GM19193 (cell line): Measurements from ENCODE around the gene TLR10.

Experiments used
- POLR2A ChIP-seq: IDR thresholded peaks from 4 replicates; pipeline ENCODE4 v1.6.1; 2011; ENCODE audit not compliant: insufficient read depth, insufficient read length; ENCODE audit errors: extremely low read depth

Gene TLR10

DNA sequence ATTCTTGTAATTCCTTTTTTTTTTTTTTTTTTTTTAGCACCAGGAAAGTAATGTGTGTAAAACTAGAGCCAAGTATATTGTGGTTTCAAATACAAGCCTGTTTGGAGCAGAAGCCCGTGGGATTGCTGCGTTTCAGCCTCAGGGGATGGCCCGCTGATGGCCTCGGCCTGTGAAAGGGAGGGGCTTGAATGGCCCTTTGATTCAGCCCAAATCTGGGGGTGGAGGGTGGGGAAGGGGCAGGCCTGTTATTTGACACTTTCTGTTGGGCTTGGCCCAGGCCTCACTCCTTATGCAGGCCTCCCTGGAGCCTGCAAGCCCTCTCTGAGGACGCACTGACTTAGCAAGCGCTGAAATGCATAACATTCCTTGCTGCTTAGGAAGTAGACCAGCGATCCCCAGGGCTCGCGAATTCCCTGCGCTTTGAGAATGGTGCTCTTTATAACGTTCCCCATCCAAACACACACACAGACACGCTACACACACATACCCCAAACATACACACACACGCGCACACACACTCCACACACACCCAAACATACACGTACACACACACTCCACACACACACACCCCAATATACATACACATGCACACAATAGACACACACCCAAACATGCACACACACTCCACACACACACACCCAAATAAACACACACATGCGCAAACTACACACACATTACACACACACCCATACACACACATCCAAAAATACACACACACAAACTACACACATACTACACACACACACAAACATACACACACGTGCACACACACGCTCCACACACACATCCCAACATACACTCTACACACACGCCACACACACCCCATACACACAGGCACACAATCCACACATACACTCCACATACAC lies 29.6 kb downstream of the TLR10 start:
- no peak for TF ChIP-seq POLR2A

DNA sequence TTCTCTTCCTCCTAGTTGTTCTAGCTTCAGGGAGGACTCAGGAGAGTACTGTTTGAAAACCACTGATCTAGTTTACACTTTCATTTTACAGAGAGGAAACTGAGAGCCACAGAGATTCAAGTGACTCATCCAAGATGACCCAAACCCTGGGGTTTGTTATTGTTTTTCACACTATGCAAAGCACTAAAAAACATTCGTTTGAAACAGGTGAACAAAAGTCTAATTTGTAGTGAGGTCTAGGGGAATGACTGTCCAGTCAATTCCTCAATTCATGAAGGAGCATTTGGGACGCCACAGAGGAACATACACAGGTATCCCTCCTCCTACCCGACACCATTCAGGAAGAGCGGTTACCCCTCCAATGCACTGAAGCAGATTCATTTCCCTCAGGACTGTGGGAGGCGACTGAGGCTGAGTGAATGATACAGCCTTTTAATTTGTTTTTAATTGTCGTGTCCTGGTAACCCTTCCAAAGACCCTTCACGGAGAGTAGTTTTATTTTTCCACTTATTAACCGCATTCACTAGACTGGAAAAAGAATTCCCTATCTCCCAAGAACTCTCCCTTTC lies 30.3 kb downstream of the TLR10 start:
- no peak for TF ChIP-seq POLR2A

DNA sequence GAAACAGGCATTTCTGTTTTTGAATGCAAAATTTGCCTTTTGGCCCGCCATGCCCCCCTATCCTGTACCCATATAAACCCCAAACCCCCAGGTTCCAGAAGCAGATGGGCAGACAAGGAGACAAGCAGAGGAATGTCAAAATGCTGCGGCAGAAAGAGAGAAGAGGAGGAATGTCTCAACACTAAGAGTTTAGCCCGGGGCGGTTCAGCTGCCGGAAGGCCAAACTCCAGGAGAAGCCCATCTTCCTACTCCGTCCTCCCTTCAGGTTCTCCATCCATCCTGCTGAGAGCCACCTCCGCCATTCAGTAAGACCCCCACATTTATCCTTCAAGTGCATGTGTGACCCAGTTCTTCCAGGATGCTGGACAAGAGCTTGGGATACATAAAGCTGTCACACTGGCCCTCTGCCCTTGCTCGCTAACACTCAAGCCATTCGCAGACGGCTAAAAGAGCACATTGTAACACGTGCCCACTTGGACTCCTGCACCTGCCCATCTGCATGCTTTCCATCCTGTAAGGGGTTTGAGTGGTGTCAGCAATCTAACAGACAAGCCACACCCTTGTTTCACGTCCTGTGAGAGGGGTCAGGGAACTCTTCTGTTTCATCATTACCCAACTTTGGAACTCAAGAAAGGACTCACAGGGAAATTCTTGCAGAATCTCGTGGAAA lies 31.3 kb downstream of the TLR10 start:
- no peak for TF ChIP-seq POLR2A

DNA sequence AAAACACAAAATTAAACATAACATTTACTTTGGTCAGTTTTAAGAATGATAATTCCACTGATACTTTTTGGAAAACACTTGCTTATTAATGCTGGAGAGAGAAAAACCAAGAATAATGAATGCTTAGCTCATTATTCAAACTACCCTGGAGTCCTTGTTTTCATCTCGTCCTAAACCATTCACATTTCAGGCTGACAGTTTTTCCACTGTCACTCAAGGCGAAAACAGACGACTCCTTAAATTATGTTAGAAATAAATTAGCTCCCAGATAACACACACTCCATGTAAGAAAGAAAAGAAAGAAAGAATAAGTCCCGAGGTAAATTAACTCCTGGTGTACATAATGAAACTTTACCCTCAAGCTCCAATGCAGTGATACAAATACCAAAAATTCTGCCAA lies 33.5 kb downstream of the TLR10 start:
- no peak for TF ChIP-seq POLR2A

DNA sequence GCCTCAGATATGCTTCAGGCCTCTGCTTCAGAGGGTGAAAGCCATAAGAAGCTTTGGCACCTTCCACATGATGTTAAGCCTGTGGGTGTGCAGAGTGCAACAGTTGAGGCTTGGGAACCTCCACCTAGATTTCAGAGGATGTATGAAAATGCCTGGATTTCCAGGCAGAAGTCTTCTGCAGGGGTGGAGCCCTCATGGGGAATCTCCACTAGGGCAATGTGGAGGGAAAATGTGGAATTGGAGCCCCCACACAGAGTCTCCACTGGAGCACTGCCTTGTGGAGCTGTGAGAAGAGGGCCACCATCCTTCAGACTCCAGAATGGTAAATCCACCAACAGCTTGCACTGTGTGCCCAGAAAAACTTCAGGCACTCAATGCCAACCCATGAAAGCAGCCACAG lies 35.2 kb downstream of the TLR10 start:
- no peak for TF ChIP-seq POLR2A

DNA sequence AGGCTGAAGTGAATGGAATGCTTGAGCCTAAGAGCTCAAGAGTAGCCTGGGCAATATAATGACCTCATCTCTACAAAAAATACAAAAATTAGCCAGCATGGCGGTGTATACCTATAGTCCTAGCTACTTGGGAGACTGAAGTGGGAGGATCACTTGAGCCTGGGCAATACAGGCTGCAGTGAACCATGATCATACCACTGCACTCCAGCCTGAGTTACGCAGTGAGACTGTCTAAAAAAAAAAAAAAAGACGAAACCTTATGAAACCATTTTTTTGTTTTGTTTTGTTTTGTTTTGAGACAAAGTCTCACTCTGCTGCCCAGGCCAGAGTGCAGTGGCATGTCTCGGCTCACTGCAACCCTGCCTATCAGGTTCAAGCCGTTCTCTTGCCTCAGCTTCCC lies 36.9 kb downstream of the TLR10 start:
- TF ChIP-seq POLR2A = no peak

DNA sequence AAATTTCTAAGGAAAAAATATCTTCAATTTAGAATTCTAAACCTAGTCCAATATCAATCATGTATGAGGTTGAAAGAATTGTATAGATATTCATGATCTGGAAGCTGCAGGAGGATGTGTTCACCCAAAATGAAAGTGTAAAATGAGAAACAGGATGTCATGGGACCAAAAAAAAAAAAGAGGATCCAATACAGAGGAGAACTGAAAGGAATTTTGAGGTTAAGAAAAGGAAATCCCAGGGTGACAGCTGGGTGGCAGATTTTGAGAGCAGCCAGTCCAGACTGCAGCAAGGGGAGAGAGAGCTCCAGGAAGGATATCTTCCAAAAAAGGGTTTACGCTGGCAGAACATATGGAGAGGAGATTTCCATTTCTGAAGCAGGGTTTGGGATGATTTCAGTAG lies 38.9 kb downstream of the TLR10 start:
- TF ChIP-seq POLR2A = no peak

DNA sequence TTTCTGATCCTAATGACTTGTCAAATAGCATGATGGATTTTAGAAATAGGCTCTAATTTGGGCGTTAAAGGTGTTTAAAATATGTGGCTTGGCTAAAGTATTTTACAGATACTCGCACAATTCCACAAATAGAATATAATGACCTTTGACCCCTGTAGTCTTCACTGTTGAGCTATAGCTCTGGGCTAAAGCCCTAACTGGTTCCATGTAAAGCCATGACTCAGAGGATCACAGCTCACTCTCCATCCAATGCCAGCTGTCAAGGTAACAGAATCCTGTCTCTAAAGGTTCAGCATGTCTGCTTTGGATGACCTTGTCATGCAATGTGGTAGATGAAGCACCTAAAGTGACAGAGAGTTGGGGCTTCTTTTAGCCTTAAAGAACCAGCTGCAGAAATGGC lies 42.5 kb downstream of the TLR10 start:
- no peak for TF ChIP-seq POLR2A

DNA sequence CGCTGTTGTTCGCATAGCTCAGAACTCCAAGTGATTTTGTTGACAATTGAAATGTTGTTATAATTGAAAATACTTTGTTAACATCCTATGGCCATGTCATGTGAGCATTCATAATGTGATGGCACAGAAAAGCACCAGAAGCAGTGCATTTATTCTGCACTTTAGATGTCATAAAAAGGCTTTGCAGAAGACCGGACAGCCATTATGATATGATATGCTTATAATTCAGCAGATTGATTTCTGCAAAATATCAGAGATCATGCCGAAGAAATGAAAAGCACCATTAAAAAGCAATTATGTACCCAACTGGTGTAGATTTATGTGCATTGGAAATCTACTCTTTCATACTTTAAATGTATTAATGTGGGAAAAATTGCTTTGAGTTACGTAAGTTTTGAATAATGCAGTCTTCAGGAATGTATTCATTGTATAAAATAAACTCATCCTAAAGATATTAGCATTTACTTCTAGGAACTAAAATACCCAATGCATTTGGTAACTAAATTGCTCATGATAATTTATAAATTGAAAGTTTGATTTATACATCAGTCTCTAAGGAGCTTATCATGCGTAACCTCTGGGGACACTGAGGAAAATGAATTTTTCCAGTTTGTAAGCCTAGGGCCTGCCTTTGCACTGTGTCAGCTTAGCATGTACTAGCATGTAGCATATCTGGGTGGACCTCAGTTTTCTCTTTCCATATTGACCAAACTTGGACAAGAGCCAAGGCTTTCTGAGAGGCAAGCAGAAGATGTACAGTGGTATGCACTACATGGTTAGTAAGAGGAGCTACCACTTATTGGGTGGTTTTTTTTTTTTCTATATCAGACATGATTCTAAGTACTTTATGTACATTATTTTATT lies 43.6 kb downstream of the TLR10 start:
- no peak for TF ChIP-seq POLR2A

DNA sequence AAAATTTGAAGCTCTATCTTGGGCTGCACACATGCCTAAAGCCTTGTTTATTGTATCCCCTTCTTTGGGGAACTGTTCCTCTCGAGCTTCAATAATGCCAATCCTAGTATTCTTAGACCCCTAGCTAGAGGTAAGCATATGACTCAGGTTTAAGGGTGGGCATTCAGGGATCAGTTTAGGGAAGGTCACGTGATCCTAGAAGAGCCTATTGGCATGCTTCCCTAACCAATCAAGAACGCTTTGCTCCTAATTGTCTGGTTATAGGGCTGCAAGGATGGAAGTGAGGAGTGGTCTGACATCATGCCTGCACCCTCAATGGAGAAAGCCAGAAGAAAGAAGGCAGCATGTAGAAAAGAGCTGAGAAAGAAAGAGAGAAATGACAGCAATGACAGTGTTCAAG lies 46.9 kb downstream of the TLR10 start:
- no peak for TF ChIP-seq POLR2A

DNA sequence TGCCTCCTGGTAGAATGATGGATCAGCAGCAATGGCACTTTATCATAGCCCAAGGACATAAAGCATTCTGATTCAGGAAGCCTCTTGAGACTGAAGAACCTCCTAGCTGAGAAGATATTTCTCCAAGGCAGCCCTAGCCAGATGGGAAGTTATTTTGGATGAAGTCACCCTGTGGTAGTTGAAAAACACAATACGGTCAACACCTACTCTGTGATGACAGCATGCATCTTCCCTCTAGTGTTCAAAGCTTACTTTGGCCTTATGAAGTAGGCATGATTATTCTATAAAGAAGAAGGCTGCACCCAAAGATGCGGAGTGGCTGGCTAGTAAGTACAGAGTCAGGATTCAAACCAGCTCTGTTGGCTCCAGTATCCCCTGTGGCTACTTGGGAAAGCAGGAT lies 47.9 kb downstream of the TLR10 start:
- no peak for TF ChIP-seq POLR2A

DNA sequence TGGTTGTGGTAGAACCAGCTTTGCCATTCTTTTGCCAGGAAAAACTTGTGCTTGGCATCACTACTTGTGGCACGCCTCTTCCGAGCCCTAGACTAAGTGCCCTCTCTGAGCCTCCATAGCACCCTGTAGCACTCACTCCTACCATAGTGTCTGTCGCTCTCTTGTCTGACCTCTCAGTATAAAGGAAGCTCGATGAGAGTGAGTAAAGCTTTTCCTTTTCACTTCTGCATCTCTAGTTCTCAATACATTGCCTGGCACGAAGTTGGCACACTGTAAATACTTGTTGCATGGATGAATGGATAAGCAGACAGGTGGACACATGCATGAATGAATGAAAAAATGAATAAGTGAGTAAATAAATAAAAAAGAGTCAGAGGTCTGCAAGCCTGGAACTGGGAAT lies 48.3 kb downstream of the TLR10 start:
- no peak for TF ChIP-seq POLR2A

DNA sequence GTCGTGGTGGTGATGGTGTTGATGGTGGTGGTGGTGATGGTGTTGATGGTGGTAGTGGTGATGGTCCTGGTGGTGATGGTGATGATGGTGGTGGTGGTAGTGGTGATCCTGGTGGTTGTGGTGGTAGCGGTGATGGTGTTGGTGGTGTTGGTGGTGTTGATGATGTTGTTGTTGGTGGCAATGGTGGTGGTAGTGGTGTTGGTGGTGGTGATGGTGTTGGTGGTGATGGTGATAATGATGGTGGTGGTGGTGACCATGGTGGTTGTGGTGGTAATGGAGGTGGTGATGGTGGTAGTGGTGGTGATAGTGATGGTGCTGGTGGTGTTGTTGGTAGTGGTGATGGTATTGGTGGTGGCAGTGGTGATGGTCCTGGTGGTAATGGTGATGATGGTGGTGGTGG lies 49.1 kb downstream of the TLR10 start:
- TF ChIP-seq POLR2A = no peak

DNA sequence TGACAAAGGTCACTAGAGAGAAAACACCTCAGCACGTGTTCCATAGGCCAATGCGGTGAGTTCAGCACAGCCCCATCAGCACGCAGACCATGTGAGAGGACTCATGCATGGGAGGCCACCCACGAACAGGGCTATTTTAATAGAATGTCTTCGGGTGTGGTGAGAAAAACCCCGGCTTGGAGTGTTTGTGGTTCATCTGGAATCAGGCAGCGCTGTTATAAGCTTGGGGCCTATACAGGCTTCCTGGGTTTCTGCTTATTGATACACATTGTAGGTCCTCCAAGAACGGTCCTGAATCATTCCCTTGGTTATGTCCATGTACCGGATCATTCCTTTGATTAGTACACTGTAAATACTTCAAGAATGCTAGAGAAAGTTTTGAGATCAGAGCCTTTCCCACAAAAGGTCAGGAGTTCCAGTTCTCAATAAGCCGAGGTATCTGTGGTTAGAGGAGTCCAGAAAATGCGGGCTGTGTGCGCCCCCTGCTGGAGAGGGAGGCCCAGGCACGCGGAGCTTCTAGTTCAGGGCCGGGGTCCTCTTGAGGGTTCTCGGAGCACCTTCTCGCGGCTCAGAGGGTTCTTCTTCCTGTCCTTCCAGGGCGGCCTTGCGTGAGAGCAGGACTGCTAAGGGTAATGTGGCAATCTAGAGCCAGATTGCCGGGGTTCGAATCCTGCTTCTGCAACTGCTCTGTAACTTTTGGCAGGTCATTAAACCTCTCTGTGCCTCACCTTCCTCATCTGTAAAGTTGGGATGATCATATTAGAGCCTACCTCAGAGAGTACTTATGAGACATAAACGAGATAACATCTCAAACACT lies 51.8 kb downstream of the TLR10 start:
- TF ChIP-seq POLR2A = no peak
